Measurements from ENCODE around the gene ETS1. TPM values are rescaled to one million over a fixed set of nuclear protein-coding genes. Genes with fewer than 3 reads are reported as not detected.

ETS1 gene
- total and polyA plus RNA-seq, 4 donors, result 20.7 to 154 (median 78.7) TPM

DNA sequence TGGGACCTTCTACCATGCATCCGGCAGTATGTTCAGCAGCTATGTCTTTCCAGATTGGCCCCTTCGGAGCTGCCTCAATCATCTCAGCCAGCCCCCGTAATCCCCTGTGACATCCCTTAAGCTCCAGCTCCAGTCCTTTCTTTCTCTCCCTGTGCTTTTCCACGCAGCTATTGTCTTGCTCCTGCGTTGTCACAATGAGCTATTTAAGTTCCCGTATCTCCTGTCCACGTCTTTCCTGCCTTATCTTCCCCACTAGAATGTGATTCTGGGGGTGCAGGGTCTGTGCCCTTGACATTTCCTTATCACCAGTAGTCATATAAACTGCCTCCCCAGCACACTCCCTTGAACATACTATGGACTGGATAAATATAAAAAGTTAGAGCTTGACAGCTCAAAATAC, 5.1 kb upstream of the ETS1 start:
- Histone ChIP-seq H3K4me3 (no peak overlapping the region), H3K27me3 (ENCODE audit: control insufficient read depth in 3 of 3, insufficient read depth in 3 of 3, low read length in 2 of 3) (peaks cover 0 to 5% (median 0%) of the 10 kb centered on the region in 3 donors), H3K9ac (ENCODE audit: insufficient read depth in 1 of 2, low read length in 2 of 2) (no peak overlapping the region), H3K27ac (ENCODE audit: low read depth in 1 of 2, low read length in 1 of 2) (no peak overlapping the region), H3K36me3 (ENCODE audit: control insufficient read depth in 4 of 4, insufficient read depth in 4 of 4, low read length in 4 of 4) (no peaks in the 10 kb centered on the region), H3K4me1 (ENCODE audit: control insufficient read depth in 5 of 5, insufficient read depth in 5 of 5, low read length in 5 of 5) (peaks cover 0 to 2% (median 0%) of the 10 kb centered on the region in 5 donors), H3K9me3 (ENCODE audit: control insufficient read depth in 4 of 4, insufficient read depth in 3 of 4, low read length in 3 of 4) (no peaks in the 10 kb centered on the region)
- ATAC-seq (ENCODE audit: insufficient read depth, low FRiP score) (no peak), DNase-seq (no peak)
- 75 to 87% methylated on average over 7 of the region's 7 CpGs for WGBS, 2 donors
- TF ChIP-seq, protein P1, sequence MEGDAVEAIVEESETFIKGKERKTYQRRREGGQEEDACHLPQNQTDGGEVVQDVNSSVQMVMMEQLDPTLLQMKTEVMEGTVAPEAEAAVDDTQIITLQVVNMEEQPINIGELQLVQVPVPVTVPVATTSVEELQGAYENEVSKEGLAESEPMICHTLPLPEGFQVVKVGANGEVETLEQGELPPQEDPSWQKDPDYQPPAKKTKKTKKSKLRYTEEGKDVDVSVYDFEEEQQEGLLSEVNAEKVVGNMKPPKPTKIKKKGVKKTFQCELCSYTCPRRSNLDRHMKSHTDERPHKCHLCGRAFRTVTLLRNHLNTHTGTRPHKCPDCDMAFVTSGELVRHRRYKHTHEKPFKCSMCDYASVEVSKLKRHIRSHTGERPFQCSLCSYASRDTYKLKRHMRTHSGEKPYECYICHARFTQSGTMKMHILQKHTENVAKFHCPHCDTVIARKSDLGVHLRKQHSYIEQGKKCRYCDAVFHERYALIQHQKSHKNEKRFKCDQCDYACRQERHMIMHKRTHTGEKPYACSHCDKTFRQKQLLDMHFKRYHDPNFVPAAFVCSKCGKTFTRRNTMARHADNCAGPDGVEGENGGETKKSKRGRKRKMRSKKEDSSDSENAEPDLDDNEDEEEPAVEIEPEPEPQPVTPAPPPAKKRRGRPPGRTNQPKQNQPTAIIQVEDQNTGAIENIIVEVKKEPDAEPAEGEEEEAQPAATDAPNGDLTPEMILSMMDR (IDR thresholded peaks at IDR 0.05; ENCODE audit: control extremely low read depth, extremely low read depth), result no peak

DNA sequence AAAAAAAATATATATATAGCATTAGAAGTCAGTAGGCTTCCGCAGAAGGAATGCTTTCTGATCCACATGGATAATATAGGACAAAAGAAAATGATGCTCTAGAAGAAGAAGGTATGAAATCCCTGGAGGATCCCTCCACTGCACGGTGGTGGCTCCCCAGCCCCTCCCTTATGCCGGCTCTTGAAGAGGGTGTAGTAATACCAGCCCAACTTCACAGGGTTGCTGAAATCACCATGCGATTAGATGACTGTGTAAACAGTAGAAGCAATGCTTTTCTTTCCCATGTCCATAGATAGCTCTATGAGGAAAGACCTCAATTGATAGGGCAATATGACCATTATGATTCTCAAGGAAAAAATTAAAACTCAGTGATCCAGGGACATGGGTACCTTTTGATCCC, 3.2 kb upstream of the ETS1 start:
- DNase-seq (no peak), ATAC-seq (ENCODE audit: insufficient read depth, low FRiP score) (no peak)
- no peaks in the 10 kb centered on the region for H3K36me3 ChIP-seq (ENCODE audit: control insufficient read depth in 4 of 4, insufficient read depth in 4 of 4, low read length in 4 of 4)
- no peaks in the 10 kb centered on the region for H3K9me3 ChIP-seq (ENCODE audit: control insufficient read depth in 4 of 4, insufficient read depth in 3 of 4, low read length in 3 of 4)
- 76 to 79% methylated on average over 4 of the region's 4 CpGs for WGBS, 2 donors
- TF ChIP-seq, protein P1 (IDR thresholded peaks at IDR 0.05; ENCODE audit: control extremely low read depth, extremely low read depth), result no peak
- no peak overlapping the region for H3K27ac ChIP-seq (ENCODE audit: low read depth in 1 of 2, low read length in 1 of 2)
- H3K4me3 ChIP-seq, result no peak overlapping the region
- H3K9ac ChIP-seq (ENCODE audit: insufficient read depth in 1 of 2, low read length in 2 of 2), result no peak overlapping the region
- peaks cover 0 to 12% (median 0%) of the 10 kb centered on the region in 3 donors for H3K27me3 ChIP-seq (ENCODE audit: control insufficient read depth in 3 of 3, insufficient read depth in 3 of 3, low read length in 2 of 3)
- H3K4me1 ChIP-seq (ENCODE audit: control insufficient read depth in 5 of 5, insufficient read depth in 5 of 5, low read length in 5 of 5), result peaks cover 0 to 3% (median 0%) of the 10 kb centered on the region in 5 donors

DNA sequence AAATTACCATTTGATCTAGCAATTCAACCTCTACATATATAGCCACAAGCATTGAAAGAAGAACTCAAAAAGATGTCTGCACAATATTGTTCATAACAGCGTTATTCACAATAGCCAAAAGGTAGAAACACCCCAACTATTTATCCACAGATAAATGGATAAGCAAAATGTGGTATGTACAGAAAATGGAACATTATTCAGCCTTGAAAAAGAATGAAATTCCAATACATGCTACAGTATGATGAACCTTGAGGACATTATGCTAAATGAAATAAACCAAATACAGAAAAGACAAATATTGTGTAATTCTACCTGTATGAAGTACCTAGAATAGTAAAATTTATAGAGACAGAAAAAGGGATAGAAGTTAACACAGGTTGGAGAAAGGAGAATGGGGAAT, 2.6 kb upstream of the ETS1 start:
- no peaks in the 10 kb centered on the region for H3K9me3 ChIP-seq (ENCODE audit: control insufficient read depth in 4 of 4, insufficient read depth in 3 of 4, low read length in 3 of 4)
- peaks cover 0 to 13% (median 0%) of the 10 kb centered on the region in 3 donors for H3K27me3 ChIP-seq (ENCODE audit: control insufficient read depth in 3 of 3, insufficient read depth in 3 of 3, low read length in 2 of 3)
- no peak for DNase-seq
- H3K4me3 ChIP-seq, result no peak overlapping the region
- TF ChIP-seq, protein P1 (IDR thresholded peaks at IDR 0.05; ENCODE audit: control extremely low read depth, extremely low read depth), result no peak
- H3K36me3 ChIP-seq (ENCODE audit: control insufficient read depth in 4 of 4, insufficient read depth in 4 of 4, low read length in 4 of 4), result no peaks in the 10 kb centered on the region
- WGBS, 2 donors, result 94% methylated on average over 1 of the region's 1 CpG
- ATAC-seq (ENCODE audit: insufficient read depth, low FRiP score), result no peak
- peaks cover 0 to 3% (median 0%) of the 10 kb centered on the region in 5 donors for H3K4me1 ChIP-seq (ENCODE audit: control insufficient read depth in 5 of 5, insufficient read depth in 5 of 5, low read length in 5 of 5)
- H3K9ac ChIP-seq (ENCODE audit: insufficient read depth in 1 of 2, low read length in 2 of 2), result no peak overlapping the region
- H3K27ac ChIP-seq (ENCODE audit: low read depth in 1 of 2, low read length in 1 of 2), result no peak overlapping the region

DNA sequence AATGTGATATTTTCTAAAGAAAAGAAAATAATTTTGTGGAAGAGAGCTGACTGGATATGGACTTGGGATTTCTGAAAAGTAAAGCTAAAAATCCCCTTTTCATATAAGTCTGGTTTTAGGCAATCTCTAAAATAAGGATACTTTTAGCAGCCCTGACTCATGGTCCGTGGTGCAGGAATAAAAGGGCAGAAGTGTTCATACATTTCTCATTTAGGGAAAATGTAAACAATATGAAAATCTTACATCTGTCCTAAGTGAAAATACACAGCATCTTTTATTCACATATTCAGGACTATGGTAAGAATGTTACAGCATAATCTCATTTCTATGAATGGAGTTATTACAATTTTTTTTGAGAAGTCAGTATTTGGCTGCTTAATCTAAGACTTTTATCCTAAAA, 735 bp upstream of the ETS1 start:
- Histone ChIP-seq H3K9ac (ENCODE audit: insufficient read depth in 1 of 2, low read length in 2 of 2) (no peak overlapping the region), H3K27me3 (ENCODE audit: control insufficient read depth in 3 of 3, insufficient read depth in 3 of 3, low read length in 2 of 3) (peaks cover 0 to 13% (median 0%) of the 10 kb centered on the region in 3 donors), H3K9me3 (ENCODE audit: control insufficient read depth in 4 of 4, insufficient read depth in 3 of 4, low read length in 3 of 4) (no peaks in the 10 kb centered on the region), H3K4me1 (ENCODE audit: control insufficient read depth in 5 of 5, insufficient read depth in 5 of 5, low read length in 5 of 5) (peaks cover 0 to 3% (median 2%) of the 10 kb centered on the region in 5 donors), H3K27ac (ENCODE audit: low read depth in 1 of 2, low read length in 1 of 2) (no peak overlapping the region), H3K36me3 (ENCODE audit: control insufficient read depth in 4 of 4, insufficient read depth in 4 of 4, low read length in 4 of 4) (no peaks in the 10 kb centered on the region), H3K4me3 (no peak overlapping the region)
- no peak for ATAC-seq (ENCODE audit: insufficient read depth, low FRiP score)
- TF ChIP-seq, protein P1 (IDR thresholded peaks at IDR 0.05; ENCODE audit: control extremely low read depth, extremely low read depth), result no peak
- 71 to 94% methylated on average over 1 of the region's 1 CpG for WGBS, 2 donors
- DNase-seq, result no peak

Data from lung (tissue), 12 donors.